ENCODE results near the gene IGSF21.
"Not testable (repeated sequence)": the region's sequence is repeated elsewhere in the genome, so short reads cannot be mapped to it uniquely, and the experiment has no call there.

The IGSF21 gene

DNA sequence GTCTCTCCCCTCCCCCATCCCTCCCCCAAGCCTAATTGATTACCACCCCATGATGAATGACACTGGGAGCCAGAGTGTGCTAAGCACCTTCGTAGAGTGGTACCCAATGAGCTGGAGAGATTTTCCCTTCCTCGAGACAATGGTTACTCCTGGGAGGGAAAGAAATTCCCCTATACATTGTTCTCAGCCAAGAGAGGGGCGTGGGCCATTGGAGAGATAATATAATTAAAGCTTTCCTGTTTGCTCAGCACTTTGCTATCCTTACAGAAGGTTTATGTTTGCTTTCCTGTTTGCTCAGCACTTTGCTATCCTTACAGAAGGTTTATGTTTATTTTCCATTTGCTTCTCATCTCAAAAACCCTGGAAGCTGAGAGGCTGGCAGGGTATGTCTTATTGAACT is 247.0 kb downstream of the IGSF21 start:
- TF ChIP-seq, protein P1, sequence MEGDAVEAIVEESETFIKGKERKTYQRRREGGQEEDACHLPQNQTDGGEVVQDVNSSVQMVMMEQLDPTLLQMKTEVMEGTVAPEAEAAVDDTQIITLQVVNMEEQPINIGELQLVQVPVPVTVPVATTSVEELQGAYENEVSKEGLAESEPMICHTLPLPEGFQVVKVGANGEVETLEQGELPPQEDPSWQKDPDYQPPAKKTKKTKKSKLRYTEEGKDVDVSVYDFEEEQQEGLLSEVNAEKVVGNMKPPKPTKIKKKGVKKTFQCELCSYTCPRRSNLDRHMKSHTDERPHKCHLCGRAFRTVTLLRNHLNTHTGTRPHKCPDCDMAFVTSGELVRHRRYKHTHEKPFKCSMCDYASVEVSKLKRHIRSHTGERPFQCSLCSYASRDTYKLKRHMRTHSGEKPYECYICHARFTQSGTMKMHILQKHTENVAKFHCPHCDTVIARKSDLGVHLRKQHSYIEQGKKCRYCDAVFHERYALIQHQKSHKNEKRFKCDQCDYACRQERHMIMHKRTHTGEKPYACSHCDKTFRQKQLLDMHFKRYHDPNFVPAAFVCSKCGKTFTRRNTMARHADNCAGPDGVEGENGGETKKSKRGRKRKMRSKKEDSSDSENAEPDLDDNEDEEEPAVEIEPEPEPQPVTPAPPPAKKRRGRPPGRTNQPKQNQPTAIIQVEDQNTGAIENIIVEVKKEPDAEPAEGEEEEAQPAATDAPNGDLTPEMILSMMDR (IDR thresholded peaks at IDR 0.05): no peak
- no peak for DNase-seq (ENCODE audit: low spot score)
- H3K27ac ChIP-seq: no peak overlapping the region
- H3K4me3 ChIP-seq: no peak overlapping the region

DNA sequence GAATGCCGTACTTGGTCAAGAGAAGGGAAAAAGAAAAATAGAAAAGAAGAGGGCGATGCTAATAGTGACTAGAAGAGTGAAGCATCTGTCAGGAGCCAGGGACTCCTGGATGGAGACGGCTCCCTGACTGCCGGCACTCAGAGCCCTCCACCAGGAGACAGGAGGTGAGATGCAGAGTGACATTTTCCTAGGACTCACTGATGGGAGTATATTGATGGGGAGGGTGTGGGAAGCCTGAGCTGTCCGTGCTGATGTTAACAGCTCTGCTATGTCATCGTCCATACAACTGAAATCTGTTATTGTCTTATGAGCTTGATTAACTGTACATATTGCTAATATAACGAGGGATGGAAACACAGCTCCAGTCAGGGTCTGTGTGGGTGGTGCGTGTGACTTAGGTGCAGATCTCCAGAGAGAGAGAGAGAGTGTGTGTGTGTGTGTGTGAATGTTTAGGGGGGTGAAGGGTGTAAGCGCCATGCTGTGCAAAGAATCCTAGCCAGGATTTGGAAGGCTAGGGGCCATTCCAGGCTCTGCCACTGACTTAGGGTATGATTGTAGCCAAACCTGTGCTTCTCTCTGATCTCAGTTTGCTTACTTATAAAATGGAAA is 250.1 kb downstream of the IGSF21 start:
- H3K27ac ChIP-seq: no peak overlapping the region
- DNase-seq (ENCODE audit: low spot score): no peak
- TF ChIP-seq, protein P1 (IDR thresholded peaks at IDR 0.05): no peak
- H3K4me3 ChIP-seq: no peak overlapping the region

- no peak overlapping the region for H3K27ac ChIP-seq
- no peak for DNase-seq (ENCODE audit: low spot score)
- H3K4me3 ChIP-seq: no peak overlapping the region
- TF ChIP-seq, protein P1 (IDR thresholded peaks at IDR 0.05): no peak
These were observed 251.0 kb downstream of the IGSF21 start for GRCh38 chr1:18358600-18358999.

GRCh38 chr1:18360251-18360650 is 252.7 kb downstream of the IGSF21 start:
- TF ChIP-seq, protein P1 (IDR thresholded peaks at IDR 0.05): no peak
- H3K27ac ChIP-seq: no peak overlapping the region
- no peak overlapping the region for H3K4me3 ChIP-seq
- no peak for DNase-seq (ENCODE audit: low spot score)

GRCh38 chr1:18362150-18362549 is 254.6 kb downstream of the IGSF21 start:
- TF ChIP-seq, protein P1 (IDR thresholded peaks at IDR 0.05): no peak
- Histone ChIP-seq H3K27ac (no peak overlapping the region), H3K4me3 (no peak overlapping the region)
- no peak for DNase-seq (ENCODE audit: low spot score)

DNA sequence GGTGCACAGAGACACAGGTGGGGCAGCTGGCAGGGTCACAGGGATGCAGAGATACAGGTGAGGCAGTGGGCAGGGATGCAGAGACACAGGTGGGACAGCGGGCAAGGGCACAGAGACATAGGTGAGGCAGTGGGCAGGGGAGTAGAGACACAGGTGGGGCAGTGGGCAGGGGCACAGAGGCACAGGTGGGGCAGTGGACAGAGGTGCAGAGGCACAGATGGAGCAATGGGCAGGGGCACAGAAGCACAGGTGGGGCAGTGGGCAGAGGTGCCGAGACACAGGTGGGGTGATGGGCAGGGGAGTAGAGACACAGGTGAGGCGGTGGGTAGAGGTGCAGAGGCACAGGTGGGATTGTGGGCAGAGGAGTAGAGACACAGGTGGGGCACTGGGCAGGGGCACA is 255.8 kb downstream of the IGSF21 start:
- no peak for DNase-seq (ENCODE audit: low spot score)
- Histone ChIP-seq H3K27ac (no peak overlapping the region), H3K4me3 (no peak overlapping the region)
- TF ChIP-seq, protein P1 (IDR thresholded peaks at IDR 0.05): no peak

- TF ChIP-seq, protein P1 (IDR thresholded peaks at IDR 0.05): no peak
- Histone ChIP-seq H3K27ac (no peak overlapping the region), H3K4me3 (no peak overlapping the region)
- DNase-seq (ENCODE audit: low spot score): no peak
These were observed 257.6 kb downstream of the IGSF21 start for GRCh38 chr1:18365099-18365705.

DNA sequence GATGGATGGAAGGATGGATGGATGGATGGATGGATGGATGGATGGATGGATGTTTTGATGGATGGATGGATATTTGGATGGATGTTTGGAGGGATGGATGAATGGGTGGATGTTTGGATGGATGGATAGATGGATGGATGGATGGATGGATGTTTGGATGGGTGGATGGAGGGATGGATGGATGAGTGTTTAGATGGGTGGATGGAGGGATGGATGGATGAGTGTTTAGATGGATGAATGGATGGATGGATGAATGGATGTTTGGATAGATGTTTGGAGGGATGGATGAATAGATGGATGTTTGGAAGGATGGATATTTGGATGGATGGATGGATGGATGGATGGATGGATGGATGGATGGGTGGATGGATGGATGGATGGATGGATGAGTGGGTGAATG is 264.9 kb downstream of the IGSF21 start:
- DNase-seq (ENCODE audit: low spot score); H3K27ac ChIP-seq; H3K4me3 ChIP-seq: not testable (repeated sequence)
